ENCODE results near the gene DYNC1I2.
A peak's percentile ranks its signal among the peaks of the same experiment; 100 is the strongest.

The DYNC1I2 gene

DNA sequence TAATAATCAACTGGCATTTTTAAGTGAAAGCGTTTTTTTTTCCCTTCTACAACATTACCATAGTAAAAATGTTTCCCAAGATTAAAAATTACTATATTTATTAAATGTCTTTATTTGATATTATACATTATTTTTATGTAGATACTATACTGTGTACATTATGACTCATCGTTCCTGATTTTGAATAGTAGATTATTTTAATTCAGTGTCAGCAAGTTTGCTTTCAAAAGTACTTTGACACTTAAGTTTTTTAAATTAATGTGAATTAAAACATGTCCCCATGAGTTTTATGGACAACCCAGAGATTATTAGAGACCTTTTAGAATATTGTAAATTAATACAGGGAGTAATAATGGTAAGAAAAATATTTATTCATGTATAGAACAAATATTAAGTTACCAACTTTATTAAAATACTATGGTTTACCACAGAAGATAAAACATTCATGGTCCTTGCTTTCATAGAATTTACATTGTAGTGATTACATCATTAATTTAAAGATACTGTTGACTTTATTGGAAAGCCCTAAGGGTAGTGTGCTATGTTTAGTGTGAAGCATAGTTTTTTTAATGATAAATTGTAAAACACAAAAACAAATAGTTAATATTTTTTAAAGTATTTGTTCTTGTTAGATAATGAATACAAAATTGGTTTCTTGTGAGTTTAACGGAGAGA, 21.9 kb downstream of the DYNC1I2 start:
- DNase-seq (ENCODE audit: insufficient read length, low spot score) (no peak), FAIRE-seq (no peak)
- no peak for TF ChIP-seq PAX5 (IDR thresholded peaks at IDR 0.05; ENCODE audit: insufficient read depth, low read length, severe bottlenecking)
- no peak for TF ChIP-seq POLR2AphosphoS5 (IDR thresholded peaks at IDR 0.05; ENCODE audit: low read depth, low read length)
- no peak for TF ChIP-seq POU2F2 (IDR thresholded peaks at IDR 0.05; ENCODE audit: low read depth, low read length)
- no peak for TF ChIP-seq TAF1 (IDR thresholded peaks at IDR 0.05; ENCODE audit: low read depth, low read length)
- no peak for TF ChIP-seq SPI1 (IDR thresholded peaks at IDR 0.05; ENCODE audit: low read depth, low read length)
- no peak for TF ChIP-seq POLR2A (IDR thresholded peaks at IDR 0.05; ENCODE audit: low read depth, low read length)

DNA sequence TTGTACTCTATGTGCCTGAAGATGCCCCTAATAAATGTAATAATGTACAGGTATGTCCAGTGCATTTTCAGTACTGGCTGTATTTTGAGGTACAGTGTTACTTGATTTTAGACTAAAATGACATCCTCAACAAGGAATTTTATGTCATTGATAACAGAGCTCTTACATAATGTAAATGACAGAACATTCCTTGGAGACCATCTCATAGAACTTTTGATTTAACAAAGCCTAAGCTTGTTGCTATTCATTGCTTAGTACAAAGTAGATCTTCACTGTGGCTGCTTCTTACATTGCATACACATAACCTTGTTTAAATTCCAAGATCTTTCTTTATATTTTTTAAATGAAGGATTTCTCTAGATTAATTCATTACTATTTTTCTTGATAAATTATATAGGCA, 24.1 kb downstream of the DYNC1I2 start:
- no peak for DNase-seq (ENCODE audit: insufficient read length, low spot score)
- FAIRE-seq, result no peak
- no peak for TF ChIP-seq POU2F2 (IDR thresholded peaks at IDR 0.05; ENCODE audit: low read depth, low read length)
- TF ChIP-seq SPI1 (IDR thresholded peaks at IDR 0.05; ENCODE audit: low read depth, low read length), result no peak
- no peak for TF ChIP-seq POLR2AphosphoS5 (IDR thresholded peaks at IDR 0.05; ENCODE audit: low read depth, low read length)
- no peak for TF ChIP-seq PAX5 (IDR thresholded peaks at IDR 0.05; ENCODE audit: insufficient read depth, low read length, severe bottlenecking)
- TF ChIP-seq POLR2A (IDR thresholded peaks at IDR 0.05; ENCODE audit: low read depth, low read length), result no peak
- TF ChIP-seq TAF1 (IDR thresholded peaks at IDR 0.05; ENCODE audit: low read depth, low read length), result no peak

GRCh38 chr2:171712051-171712450, 24.8 kb downstream of the DYNC1I2 start:
- no peak for DNase-seq (ENCODE audit: insufficient read length, low spot score)
- no peak for FAIRE-seq
- TF ChIP-seq TAF1 (IDR thresholded peaks at IDR 0.05; ENCODE audit: low read depth, low read length) (no peak), POLR2A (IDR thresholded peaks at IDR 0.05; ENCODE audit: low read depth, low read length) (no peak), POLR2AphosphoS5 (IDR thresholded peaks at IDR 0.05; ENCODE audit: low read depth, low read length) (no peak), SPI1 (IDR thresholded peaks at IDR 0.05; ENCODE audit: low read depth, low read length) (no peak), PAX5 (IDR thresholded peaks at IDR 0.05; ENCODE audit: insufficient read depth, low read length, severe bottlenecking) (no peak), POU2F2 (IDR thresholded peaks at IDR 0.05; ENCODE audit: low read depth, low read length) (no peak)

- TF ChIP-seq POLR2A (IDR thresholded peaks at IDR 0.05; ENCODE audit: low read depth, low read length) (no peak), TAF1 (IDR thresholded peaks at IDR 0.05; ENCODE audit: low read depth, low read length) (no peak), SPI1 (IDR thresholded peaks at IDR 0.05; ENCODE audit: low read depth, low read length) (no peak), POLR2AphosphoS5 (IDR thresholded peaks at IDR 0.05; ENCODE audit: low read depth, low read length) (no peak), PAX5 (IDR thresholded peaks at IDR 0.05; ENCODE audit: insufficient read depth, low read length, severe bottlenecking) (no peak), POU2F2 (IDR thresholded peaks at IDR 0.05; ENCODE audit: low read depth, low read length) (no peak)
- DNase-seq (ENCODE audit: insufficient read length, low spot score) (no peak), FAIRE-seq (peak; percentile 58)
Measured at GRCh38 chr2:171718720-171719119, 31.5 kb downstream of the DYNC1I2 start.

- FAIRE-seq (no peak), DNase-seq (ENCODE audit: insufficient read length, low spot score) (no peak)
Measured at GRCh38 chr2:171719660-171720059, 32.4 kb downstream of the DYNC1I2 start.

GRCh38 chr2:171723716-171724683, 36.7 kb downstream of the DYNC1I2 start:
- no peak for DNase-seq (ENCODE audit: insufficient read length, low spot score)
- TF ChIP-seq POLR2A (IDR thresholded peaks at IDR 0.05; ENCODE audit: low read depth, low read length), result no peak
- TF ChIP-seq POLR2AphosphoS5 (IDR thresholded peaks at IDR 0.05; ENCODE audit: low read depth, low read length), result no peak
- no peak for TF ChIP-seq PAX5 (IDR thresholded peaks at IDR 0.05; ENCODE audit: insufficient read depth, low read length, severe bottlenecking)
- TF ChIP-seq SPI1 (IDR thresholded peaks at IDR 0.05; ENCODE audit: low read depth, low read length), result no peak
- TF ChIP-seq TAF1 (IDR thresholded peaks at IDR 0.05; ENCODE audit: low read depth, low read length), result no peak
- no peak for TF ChIP-seq POU2F2 (IDR thresholded peaks at IDR 0.05; ENCODE audit: low read depth, low read length)
- FAIRE-seq, result peak; percentile 58

More at GRCh38 chr2:171719660-171720059, 32.4 kb downstream of the DYNC1I2 start:
- TF ChIP-seq POLR2A (IDR thresholded peaks at IDR 0.05; ENCODE audit: low read depth, low read length), result no peak
- no peak for TF ChIP-seq POLR2AphosphoS5 (IDR thresholded peaks at IDR 0.05; ENCODE audit: low read depth, low read length)
- TF ChIP-seq SPI1 (IDR thresholded peaks at IDR 0.05; ENCODE audit: low read depth, low read length), result no peak
- no peak for TF ChIP-seq TAF1 (IDR thresholded peaks at IDR 0.05; ENCODE audit: low read depth, low read length)
- no peak for TF ChIP-seq POU2F2 (IDR thresholded peaks at IDR 0.05; ENCODE audit: low read depth, low read length)
- no peak for TF ChIP-seq PAX5 (IDR thresholded peaks at IDR 0.05; ENCODE audit: insufficient read depth, low read length, severe bottlenecking)

DNA sequence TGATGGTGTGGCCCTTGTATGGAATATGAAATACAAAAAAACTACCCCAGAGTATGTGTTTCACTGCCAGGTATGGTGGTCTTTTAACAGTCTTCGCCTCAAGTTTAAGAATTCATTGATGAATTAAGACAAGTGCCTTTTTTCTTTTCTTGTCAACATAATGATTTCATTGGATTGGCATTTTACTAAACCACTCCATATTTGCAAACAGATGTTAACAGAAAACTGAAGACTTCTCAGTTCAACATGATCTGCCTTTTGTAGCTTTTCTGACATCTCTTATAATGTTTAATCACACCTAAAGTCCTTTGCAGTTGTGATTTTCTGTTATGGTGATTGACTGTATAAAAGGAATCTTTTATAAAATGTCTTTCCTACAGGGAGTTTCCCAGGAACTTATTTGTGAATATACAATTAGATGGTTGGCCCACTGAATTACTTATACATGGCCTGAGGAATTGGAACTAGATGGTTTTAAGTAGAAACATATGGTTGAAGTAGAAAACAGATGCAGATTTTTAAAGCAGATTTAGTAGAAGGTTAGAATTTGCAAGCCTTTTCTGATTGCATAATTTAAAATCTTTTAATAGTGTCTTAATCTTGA, 39.7 kb downstream of the DYNC1I2 start:
- no peak for DNase-seq (ENCODE audit: insufficient read length, low spot score)
- FAIRE-seq, result no peak
- TF ChIP-seq PAX5 (IDR thresholded peaks at IDR 0.05; ENCODE audit: insufficient read depth, low read length, severe bottlenecking), result no peak
- TF ChIP-seq SPI1 (IDR thresholded peaks at IDR 0.05; ENCODE audit: low read depth, low read length), result no peak
- TF ChIP-seq POLR2A (IDR thresholded peaks at IDR 0.05; ENCODE audit: low read depth, low read length), result no peak
- no peak for TF ChIP-seq TAF1 (IDR thresholded peaks at IDR 0.05; ENCODE audit: low read depth, low read length)
- TF ChIP-seq POLR2AphosphoS5 (IDR thresholded peaks at IDR 0.05; ENCODE audit: low read depth, low read length), result no peak
- no peak for TF ChIP-seq POU2F2 (IDR thresholded peaks at IDR 0.05; ENCODE audit: low read depth, low read length)

DNA sequence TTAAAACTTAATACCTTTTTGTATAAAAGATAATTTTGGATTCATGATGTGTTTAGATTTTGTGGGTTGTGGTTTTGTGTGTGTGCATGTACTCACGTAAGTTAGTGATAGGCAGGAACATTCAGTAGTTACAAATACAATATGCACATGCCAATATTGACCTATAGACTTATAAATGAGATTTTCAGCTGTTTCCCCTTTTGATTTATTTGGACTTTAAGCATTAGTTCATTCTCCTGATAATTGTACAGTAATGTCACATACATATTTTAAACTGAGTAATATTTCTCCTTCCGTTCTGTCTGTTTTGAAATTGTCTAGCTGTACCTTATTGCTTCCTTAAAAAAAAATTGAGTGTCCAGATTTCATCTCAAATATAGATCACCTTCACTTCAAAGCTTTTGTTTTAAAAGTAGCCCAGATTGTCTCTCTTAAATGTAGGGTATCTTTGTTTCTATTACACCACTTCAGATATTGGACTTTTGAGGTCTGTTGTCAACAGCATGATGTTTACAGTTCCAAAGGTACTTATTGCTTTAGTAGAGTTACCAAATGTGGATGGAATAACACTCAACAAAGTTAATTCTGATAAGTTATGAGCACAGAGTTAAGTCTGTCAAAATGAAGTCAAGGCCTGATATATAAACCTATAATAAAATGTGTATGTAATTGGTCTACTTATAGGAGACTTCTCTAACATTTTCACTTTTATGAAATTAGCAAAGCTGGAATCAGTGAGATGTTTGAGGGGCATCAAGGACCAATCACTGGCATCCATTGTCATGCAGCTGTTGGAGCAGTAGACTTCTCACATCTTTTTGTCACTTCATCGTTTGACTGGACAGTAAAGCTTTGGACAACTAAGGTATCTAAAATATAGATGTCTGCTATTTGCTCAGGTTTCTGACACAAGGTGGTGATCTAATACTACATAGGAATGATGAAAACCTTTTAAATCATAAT, 42.0 kb downstream of the DYNC1I2 start:
- FAIRE-seq, result no peak
- TF ChIP-seq TAF1 (IDR thresholded peaks at IDR 0.05; ENCODE audit: low read depth, low read length), result no peak
- no peak for TF ChIP-seq SPI1 (IDR thresholded peaks at IDR 0.05; ENCODE audit: low read depth, low read length)
- TF ChIP-seq POU2F2 (IDR thresholded peaks at IDR 0.05; ENCODE audit: low read depth, low read length), result no peak
- TF ChIP-seq POLR2AphosphoS5 (IDR thresholded peaks at IDR 0.05; ENCODE audit: low read depth, low read length), result no peak
- no peak for TF ChIP-seq PAX5 (IDR thresholded peaks at IDR 0.05; ENCODE audit: insufficient read depth, low read length, severe bottlenecking)
- no peak for TF ChIP-seq POLR2A (IDR thresholded peaks at IDR 0.05; ENCODE audit: low read depth, low read length)
- DNase-seq (ENCODE audit: insufficient read length, low spot score), result no peak
